Choroid plexus epithelial cell (primary cell): ENCODE results near the gene ZBTB2.
"Not testable (repeated sequence)": the region's sequence is repeated elsewhere in the genome, so short reads cannot be mapped to it uniquely, and the experiment has no call there.

Experiments
- DNase-seq: peaks from one replicate; pipeline ENCODE4 v3.0.0-alpha.2; 2010; ENCODE audit warnings: low read depth
- H3K4me3 ChIP-seq: 2 replicates; pipeline ENCODE4 v1.5.1; 2011; ENCODE audit warnings: low read depth, mild to moderate bottlenecking, control low read depth, low read length, moderate library complexity
- CTCF ChIP-seq: conservative IDR thresholded peaks from 2 replicates; pipeline ENCODE4 v1.5.1; 2011; ENCODE audit warnings: low read depth, mild to moderate bottlenecking, control low read depth, inconsistent platforms, low read length, moderate library complexity

The ZBTB2 gene

GRCh38 chr6:151357758-151358436 is 33.5 kb downstream of the ZBTB2 start:
- H3K4me3 ChIP-seq: no peak overlapping the region
- no peak for TF ChIP-seq CTCF
- DNase-seq: peak; percentile 27

GRCh38 chr6:151356983-151357382 is 34.4 kb downstream of the ZBTB2 start:
- not testable (repeated sequence) for DNase-seq, H3K4me3 ChIP-seq

GRCh38 chr6:151353795-151354194 is 37.6 kb downstream of the ZBTB2 start:
- DNase-seq: no peak
- H3K4me3 ChIP-seq: no peak overlapping the region
- no peak for TF ChIP-seq CTCF

- no peak for DNase-seq
- no peak overlapping the region for H3K4me3 ChIP-seq
- no peak for TF ChIP-seq CTCF
Observed at GRCh38 chr6:151352410-151353396, 38.7 kb downstream of the ZBTB2 start.

- DNase-seq: no peak
- no peak for TF ChIP-seq CTCF
- no peak overlapping the region for H3K4me3 ChIP-seq
Observed at GRCh38 chr6:151351731-151352130, 39.6 kb downstream of the ZBTB2 start.

GRCh38 chr6:151351146-151351700 is 40.1 kb downstream of the ZBTB2 start:
- H3K4me3 ChIP-seq: no peak overlapping the region
- DNase-seq: no peak
- no peak for TF ChIP-seq CTCF

GRCh38 chr6:151350442-151351145 is 40.8 kb downstream of the ZBTB2 start:
- H3K4me3 ChIP-seq: no peak overlapping the region
- DNase-seq: no peak
- no peak for TF ChIP-seq CTCF
